HEK293 (cell line): ENCODE data around the gene OR10P1.

Source experiments
- CTCF ChIP-seq: fragments of 450-650 bp; formaldehyde crosslinking; IDR thresholded peaks from 2 replicates; pipeline ENCODE4 v1.5.1; 2016; ENCODE audit warnings: missing biosample characterization, missing genetic modification characterization
- KLF10 ChIP-seq: fragments of 450-650 bp; IDR thresholded peaks from 2 replicates; pipeline ENCODE4 v1.5.1; 2018; ENCODE audit warnings: missing biosample characterization, mild to moderate bottlenecking, missing genetic modification characterization
- YY1 ChIP-seq: fragments of 450-650 bp; formaldehyde crosslinking; IDR thresholded peaks from 2 replicates; pipeline ENCODE4 v1.5.1; 2018; ENCODE audit warnings: missing biosample characterization, missing genetic modification characterization
- ZNF501 ChIP-seq: fragments of 450-650 bp; formaldehyde crosslinking; IDR thresholded peaks from 2 replicates; pipeline ENCODE4 v1.5.1; 2016; ENCODE audit warnings: missing biosample characterization, missing genetic modification characterization

GRCh38 chr12:55610598-55610997 lies 26.1 kb upstream of the OR10P1 start:
- TF ChIP-seq CTCF (tag by site-specific recombination), result no peak
- TF ChIP-seq KLF10 (tag by site-specific recombination), result no peak
- TF ChIP-seq ZNF501, result no peak
- no peak for TF ChIP-seq YY1 (tag by site-specific recombination)
